Endothelial cell of umbilical vein (primary cell): Measurements from ENCODE around the gene JUND. TPM values are rescaled to one million over a fixed set of nuclear protein-coding genes. Genes with fewer than 3 reads are reported as not detected.

Experiments
- BruUV-seq: library from RNA; stranded (reverse); fragments of 400-500 nt; replicated peaks from 2 replicates; lab custom pipeline; 2021; lab: Mats Ljungman, UMichigan
- CTCF ChIA-PET: fragments of 300-600, 350-600 bp; sonication (Branson Sonifier 250); formaldehyde crosslinking; loops from one replicate; lab custom pipeline; 2021; ENCODE audit warnings: antibody characterized with exemption, inconsistent platforms; lab: Charles Lee
- POLR2A ChIA-PET: fragments of 300-600, 350-600 bp; sonication (Branson Sonifier 250); formaldehyde crosslinking; loops from one replicate; lab custom pipeline; 2021; ENCODE audit warnings: antibody characterized with exemption, inconsistent platforms; lab: Charles Lee
- DNase-seq: peaks from one replicate; pipeline ENCODE4 v3.0.0-alpha.2; 2011; ENCODE audit warnings: low read depth, low spot score
- FAIRE-seq: peaks from 2 replicates; lab custom pipeline; 2011; peaks lifted over from hg19 to GRCh38; lab: Jason Lieb, UNC
- H2AFZ ChIP-seq: 2 replicates; pipeline ENCODE4 v1.6.0; 2012; ENCODE audit warnings: low read depth, low read length, control low read depth, inconsistent platforms
- H3K27ac ChIP-seq: 2 replicates; pipeline ENCODE4 v1.5.1; 2011; ENCODE audit warnings: low read depth, mild to moderate bottlenecking, control low read depth, low read length, moderate library complexity; ENCODE audit not compliant: insufficient read depth
- H3K27me3 ChIP-seq, 2 experiments: 2 replicates each; pipeline versions ENCODE4 v1.6.0 to v1.6.1; 2011; ENCODE audit warnings: low read length in 2 of 2, mixed read lengths in 1 of 2; ENCODE audit not compliant: control insufficient read depth in 2 of 2, insufficient read depth in 2 of 2
- H3K36me3 ChIP-seq, 2 experiments: 2 replicates in 1 of 2; 3 replicates in 1 of 2; pipeline ENCODE4 v1.5.1; 2011; ENCODE audit warnings: low read length in 2 of 2, mild to moderate bottlenecking in 1 of 2, moderate library complexity in 1 of 2; ENCODE audit not compliant: control insufficient read depth in 2 of 2, insufficient read depth in 2 of 2; ENCODE audit errors: extremely low read depth in 1 of 2
- H3K4me1 ChIP-seq: 3 replicates; pipeline ENCODE4 v1.5.1; 2011; ENCODE audit warnings: mild to moderate bottlenecking, low read length; ENCODE audit not compliant: control insufficient read depth, insufficient read depth; ENCODE audit errors: extremely low read depth
- H3K4me2 ChIP-seq: 2 replicates; pipeline ENCODE4 v1.6.1; 2011; ENCODE audit warnings: low read length, control low read depth, mixed read lengths; ENCODE audit not compliant: insufficient read depth
- H3K4me3 ChIP-seq, 3 experiments: fragments of 200-600 bp in 1 of 3; sonication (generic), shearing (Covaris generic) in 1 of 3; replicated peaks in 1 of 3; 2 replicates each; pipeline ENCODE4 v1.5.1; 2011 to 2016; ENCODE audit warnings: control low read depth in 3 of 3, low read length in 3 of 3, mild to moderate bottlenecking in 2 of 3, inconsistent platforms in 1 of 3, low read depth in 1 of 3, moderate library complexity in 1 of 3; ENCODE audit not compliant: insufficient read depth in 1 of 3
- H3K79me2 ChIP-seq: 2 replicates; pipeline ENCODE4 v1.6.0; 2012; ENCODE audit warnings: low read length, inconsistent platforms; ENCODE audit not compliant: control insufficient read depth, insufficient read depth
- H3K9ac ChIP-seq: replicated peaks from 2 replicates; pipeline ENCODE3; 2011; ENCODE audit warnings: low read length, control low read depth; ENCODE audit not compliant: insufficient read depth; ENCODE audit errors: extremely low read depth
- H3K9me1 ChIP-seq: replicated peaks from 3 replicates; pipeline ENCODE4 v1.6.0; 2011; ENCODE audit warnings: mild to moderate bottlenecking, low read length; ENCODE audit not compliant: control insufficient read depth, insufficient read depth; ENCODE audit errors: extremely low read depth
- H3K9me3 ChIP-seq: replicated peaks from 2 replicates; pipeline ENCODE4 v1.5.1; 2012; ENCODE audit warnings: low read length, inconsistent platforms; ENCODE audit not compliant: control insufficient read depth, insufficient read depth
- H4K20me1 ChIP-seq: replicated peaks from 2 replicates; pipeline ENCODE3; 2011; ENCODE audit warnings: mild to moderate bottlenecking, low read length; ENCODE audit not compliant: control insufficient read depth, insufficient read depth; ENCODE audit errors: extremely low read depth
- CTCF ChIP-seq, 2 donors: IDR thresholded peaks; 1 replicate in 1 of 2; 2 replicates in 1 of 2; pipeline ENCODE4 v1.5.1; 2011; ENCODE audit warnings: low read length in 2 of 2, mild to moderate bottlenecking in 2 of 2, moderate library complexity in 2 of 2, control low read depth in 1 of 2, inconsistent platforms in 1 of 2, low read depth in 1 of 2; ENCODE audit not compliant: insufficient read depth in 1 of 2; ENCODE audit errors: extremely low read depth in 1 of 2
- EZH2 ChIP-seq: IDR thresholded peaks from 2 replicates; pipeline ENCODE4 v1.6.1; 2012; ENCODE audit warnings: borderline replicate concordance, low read depth, mild to moderate bottlenecking, moderate library complexity, low read length, inconsistent platforms; ENCODE audit not compliant: severe bottlenecking
- JUN ChIP-seq: IDR thresholded peaks from 2 replicates; pipeline ENCODE4 v1.6.1; 2011; ENCODE audit warnings: borderline replicate concordance, low read depth; ENCODE audit not compliant: insufficient read length, insufficient read depth
- MAX ChIP-seq: IDR thresholded peaks from 2 replicates; pipeline ENCODE4 v1.6.1; 2011; ENCODE audit not compliant: insufficient read depth, insufficient read length
- MYC ChIP-seq: IDR thresholded peaks from one replicate; pipeline ENCODE4 v1.6.1; 2011; ENCODE audit warnings: mild to moderate bottlenecking, low read depth, low read length
- POLR2A ChIP-seq: IDR thresholded peaks from 2 replicates; pipeline ENCODE4 v1.6.1; 2012; ENCODE audit warnings: low read depth, mild to moderate bottlenecking, control low read depth, low read length
- POLR2AphosphoS5 ChIP-seq: IDR thresholded peaks from 2 replicates; pipeline ENCODE4 v1.6.1; 2012; ENCODE audit warnings: low read depth, mild to moderate bottlenecking, control low read depth, low read length, moderate library complexity; ENCODE audit not compliant: insufficient read depth
- dilution Hi-C: fragments of 300-500 bp; cut with MboI; formaldehyde crosslinking; loops from one replicate; pipeline ENCODE4 v1.15.0; 2019; ENCODE audit warnings: low sequenced_read_pairs; ENCODE audit not compliant: extremely low pct_ligation_motif_present
- intact Hi-C: fragments of 100-400 bp; cut with micrococcal nuclease; formaldehyde crosslinking; loops from one replicate; pipeline ENCODE4 v1.10.0; 2022
- polyA plus RNA-seq, 4 experiments: library from polyadenylated mRNA; depleted of rRNA in 3 of 4; stranded (reverse) in 3 of 4; unstranded in 1 of 4; fragments of >200 nt; gene quantifications; 2 replicates each; pipeline versions ENCODE4 v1.2.1 to v1.2.3, GENCODE V29; 2011 to 2012; ENCODE audit warnings: missing spikeins in 1 of 4
- total RNA-seq: library from RNA; stranded (reverse); gene quantifications from 2 replicates; pipeline ENCODE4 v1.2.3, GENCODE V29; 2021

The JUND gene
- total and polyA plus RNA-seq, 2 donors (not counting 3 experiments of a cell fraction or from before 2014, with no cell fraction given), result 91.4 to 130 TPM

- ChIA-PET CTCF (interaction anchor here (1.3 to 3.8 kb wide), 5 partner anchors 11 to 35 kb away, joined by 4 to 64 read pairs (median 9); partner anchors contain the start of genes JUND and LSM4), POLR2A (interaction anchor here (2.3 to 4.2 kb wide), 2 partner anchors 13 to 28 kb away, joined by 6 to 100 read pairs; partner anchors contain the start of genes JUND and LSM4)
- FAIRE-seq, result no peak
- Histone ChIP-seq H3K9ac (no peak overlapping the region), H3K9me3 (no peaks in the 10 kb centered on the region), H4K20me1 (no peaks in the 10 kb centered on the region), H3K27ac (no peak overlapping the region), H3K4me1 (peaks cover 16% of the 10 kb centered on the region), H3K4me2 (peak overlapping the region; percentile 13), H3K79me2 (no peaks in the 10 kb centered on the region), H2AFZ (no peak overlapping the region), H3K4me3 (no peak overlapping the region), H3K27me3 (no peaks in the 10 kb centered on the region), H3K36me3 (no peaks in the 10 kb centered on the region), H3K9me1 (no peaks in the 10 kb centered on the region)
- dilution Hi-C loops (no loop called here), intact Hi-C loops (no loop called here)
- BruUV-seq, result no TSS peak
- no peak for DNase-seq
- TF ChIP-seq POLR2AphosphoS5 (no peak), POLR2A (no peak), CTCF (IDR thresholded peaks at IDR 0.05; ENCODE audit: extremely low read depth in 1 of 2, insufficient read depth in 1 of 2, low read depth in 1 of 2, low read length in 2 of 2) (no peak), MAX (no peak), JUN (no peak), EZH2 (no peak), MYC (no peak)
These were observed 12.4 kb upstream of the JUND start for GRCh38 chr19:18293642-18294466.
